Psoas muscle (tissue), 8 donors: ENCODE measurements around the gene KRTAP12-3. TPM values are rescaled to one million over a fixed set of nuclear protein-coding genes. Genes with fewer than 3 reads are reported as not detected.
"Not testable (repeated sequence)": the region's sequence is repeated elsewhere in the genome, so short reads cannot be mapped to it uniquely, and the experiment has no call there.

Experiments
- ATAC-seq, 4 donors: fragments of 200-7000 bp; cut with Tn5 transposase; one replicate each; pipeline ENCODE4 v1.9.1; 2020; ENCODE audit warnings: moderate library complexity in 3 of 4, mild to moderate bottlenecking in 2 of 4
- DNase-seq, 2 donors: peaks; one replicate each; pipeline ENCODE4 v3.0.0-alpha.2; 2020
- H3K27ac ChIP-seq: fragments of 200-600 bp; one replicate; pipeline ENCODE4 v1.8.0; 2022
- H3K27me3 ChIP-seq, 3 donors: fragments of 200-600 bp in 1 of 3; one replicate each; pipeline versions ENCODE4 v1.6.1 to v1.8.0; 2013 to 2022; ENCODE audit warnings: low read length in 2 of 3, mild to moderate bottlenecking in 2 of 3, moderate library complexity in 1 of 3; ENCODE audit not compliant: insufficient read depth in 3 of 3
- H3K36me3 ChIP-seq, 2 donors: fragments of 200-600 bp in 1 of 2; one replicate each; pipeline versions ENCODE4 v1.6.1 to v1.8.0; 2013 to 2022; ENCODE audit warnings: low read depth in 1 of 2, mild to moderate bottlenecking in 1 of 2, moderate library complexity in 1 of 2; ENCODE audit not compliant: insufficient read depth in 1 of 2
- H3K4me1 ChIP-seq: fragments of 200-600 bp; one replicate; pipeline ENCODE4 v1.8.0; 2022
- H3K4me3 ChIP-seq: fragments of 200-600 bp; one replicate; pipeline ENCODE4 v1.8.0; 2022; ENCODE audit warnings: mild to moderate bottlenecking
- H3K9me3 ChIP-seq: fragments of 200-600 bp; one replicate; pipeline ENCODE4 v1.8.0; 2022
- CTCF ChIP-seq: fragments of 200-600 bp; IDR thresholded peaks from one replicate; pipeline ENCODE4 v1.8.0; 2022; ENCODE audit warnings: antibody characterized with exemption
- WGBS, 3 donors: extraction: QIAGEN DNeasy Blood & Tissue Kit; methylation state at CpG; one replicate each; pipeline versions ENCODE4 v1.1.6 to v1.1.7; 2013; 5-methylcytosine and 5-hydroxymethylcytosine counted together
- intact Hi-C, 2 donors: fragments of 100-400 bp; cut with DNase I; formaldehyde crosslinking; loops; one replicate each; pipeline versions ENCODE4 v1.11.0 to v1.14.2; 2022
- polyA plus RNA-seq, 3 donors: library from polyadenylated mRNA; stranded (reverse); fragments of 200-250 nt; gene quantifications; one replicate each; pipeline ENCODE4 v1.2.3, GENCODE V29; 2013
- total RNA-seq, 4 donors: library from RNA; stranded (reverse); fragmentation: NEBNext Ultra II Directional in 2 of 4; extraction: Animal tissue kit (Norgen Biotek cat#: 25700) in 2 of 4; gene quantifications; one replicate each; pipeline versions ENCODE4 v1.2.1 to v1.2.4, GENCODE V29; 2021 to 2023
- donor health status: healthy with polysubstance abuse.
- donor health status: DM: no; HTN: no; CAD: no; lungs with moderate emphysema.
- donor health status: Bipolar disorder and iron deficiency.
- donor health status: healthy.
- donor health status: DM: yes; HTN: yes; CAD: no.
- donor health status: DM: no; HTN: no; CAD: no.
- donor health status: DM: no; HTN: no; CAD: no.
- donor health status: DM: yes; HTN: yes; CAD: no.

KRTAP12-3 gene
- total and polyA plus RNA-seq, 7 donors = not detected

- DNase-seq (no peak), ATAC-seq (no peak)
- peaks cover 0 to 56% (median 11%) of the 10 kb centered on the region in 3 donors for H3K27me3 ChIP-seq
- no peaks in the 10 kb centered on the region for H3K4me1 ChIP-seq
- WGBS, 3 donors = 71 to 80% (median 77%) methylated on average over 7 of the region's 7 CpGs
- intact Hi-C loops = no loop called here
- H3K36me3 ChIP-seq = no peaks in the 10 kb centered on the region
- no peaks in the 10 kb centered on the region for H3K9me3 ChIP-seq
- H3K4me3 ChIP-seq = no peak overlapping the region
- H3K27ac ChIP-seq = no peak overlapping the region
- no peak for TF ChIP-seq CTCF
Observed at GRCh38 chr21:44684077-44684476, 26.3 kb downstream of the KRTAP12-3 start.

- no peak overlapping the region for H3K4me3 ChIP-seq
- H3K27me3 ChIP-seq = peaks cover 0 to 52% (median 11%) of the 10 kb centered on the region in 3 donors
- no peak for TF ChIP-seq CTCF
- WGBS, 3 donors = 66 to 77% (median 74%) methylated on average over 6 of the region's 6 CpGs
- H3K27ac ChIP-seq = no peak overlapping the region
- H3K9me3 ChIP-seq = no peaks in the 10 kb centered on the region
- no peaks in the 10 kb centered on the region for H3K36me3 ChIP-seq
- DNase-seq (no peak), ATAC-seq (no peak)
- no peaks in the 10 kb centered on the region for H3K4me1 ChIP-seq
- intact Hi-C loops = no loop called here
Observed at GRCh38 chr21:44684483-44684882, 26.8 kb downstream of the KRTAP12-3 start.

GRCh38 chr21:44685050-44685449 lies 27.3 kb downstream of the KRTAP12-3 start:
- not testable (repeated sequence) for ATAC-seq, H3K4me1 ChIP-seq

GRCh38 chr21:44686000-44686781 lies 28.5 kb downstream of the KRTAP12-3 start:
- Histone ChIP-seq H3K27me3 (peaks cover 0 to 43% (median 11%) of the 10 kb centered on the region in 3 donors), H3K27ac (no peak overlapping the region), H3K36me3 (no peaks in the 10 kb centered on the region), H3K4me3 (no peak overlapping the region), H3K4me1 (no peaks in the 10 kb centered on the region), H3K9me3 (no peaks in the 10 kb centered on the region)
- no peak for TF ChIP-seq CTCF
- ATAC-seq = no peak
- intact Hi-C loops = no loop called here
- WGBS, 3 donors = 36 to 46% (median 39%) methylated on average over 12 to 14 of the region's 14 CpGs
- no peak for DNase-seq

More at GRCh38 chr21:44685050-44685449, 27.3 kb downstream of the KRTAP12-3 start:
- H3K4me3 ChIP-seq, H3K36me3 ChIP-seq, H3K9me3 ChIP-seq, H3K27ac ChIP-seq, DNase-seq, intact Hi-C loops: not testable (repeated sequence)
- 73 to 82% (median 76%) methylated on average over 6 of the region's 6 CpGs for WGBS, 3 donors
- H3K27me3 ChIP-seq = peaks cover 0 to 48% (median 11%) of the 10 kb centered on the region in 3 donors

- ATAC-seq = no peak
- no peak for DNase-seq
- no peak for TF ChIP-seq CTCF
- Histone ChIP-seq H3K9me3 (no peaks in the 10 kb centered on the region), H3K27me3 (peaks cover 0 to 43% (median 9%) of the 10 kb centered on the region in 3 donors), H3K36me3 (no peaks in the 10 kb centered on the region), H3K27ac (no peak overlapping the region), H3K4me3 (no peak overlapping the region), H3K4me1 (no peaks in the 10 kb centered on the region)
- intact Hi-C loops = no loop called here
- WGBS, 3 donors = 28 to 34% (median 29%) methylated on average over 25 of the region's 25 CpGs
Observed at GRCh38 chr21:44686843-44687561, 29.3 kb downstream of the KRTAP12-3 start.
